Superior temporal gyrus (tissue), 1 donor: ENCODE measurements around the gene TSEN54.
"Not testable (repeated sequence)": the region's sequence is repeated elsewhere in the genome, so short reads cannot be mapped to it uniquely, and the experiment has no call there.

Source experiments
- DNase-seq: peaks from one replicate; pipeline ENCODE4 v3.0.0-alpha.2; 2016; ENCODE audit errors: extremely low spot score

TSEN54 gene

DNA sequence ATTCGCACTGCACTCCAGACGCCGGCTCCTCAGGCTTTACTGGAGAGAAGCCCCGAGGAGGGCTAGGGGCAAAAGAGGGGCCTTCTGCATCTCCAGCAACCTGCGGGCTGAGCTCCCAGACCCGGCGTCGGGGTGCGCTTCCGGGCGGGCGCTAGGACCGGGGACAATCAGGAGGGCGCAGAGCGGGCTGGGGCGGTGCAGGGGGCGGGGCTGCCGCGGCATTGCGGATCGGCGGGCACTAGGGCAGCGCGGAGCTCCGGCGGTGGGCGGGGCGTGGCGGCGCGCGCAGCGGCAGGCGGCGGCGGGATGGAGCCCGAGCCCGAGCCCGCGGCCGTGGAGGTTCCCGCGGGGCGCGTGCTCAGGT is at the start of gene TSEN54:
Gene TSEN54 (plus strand): TSS at position 274 of the 364 bp plus-strand sequence. CDS start 33 bp downstream, at position 307.
- DNase-seq = peak; percentile 86

- peak; percentile 56 for DNase-seq
Measured at GRCh38 chr17:75468291-75468754, 48.0 kb upstream of the TSEN54 start.

DNA sequence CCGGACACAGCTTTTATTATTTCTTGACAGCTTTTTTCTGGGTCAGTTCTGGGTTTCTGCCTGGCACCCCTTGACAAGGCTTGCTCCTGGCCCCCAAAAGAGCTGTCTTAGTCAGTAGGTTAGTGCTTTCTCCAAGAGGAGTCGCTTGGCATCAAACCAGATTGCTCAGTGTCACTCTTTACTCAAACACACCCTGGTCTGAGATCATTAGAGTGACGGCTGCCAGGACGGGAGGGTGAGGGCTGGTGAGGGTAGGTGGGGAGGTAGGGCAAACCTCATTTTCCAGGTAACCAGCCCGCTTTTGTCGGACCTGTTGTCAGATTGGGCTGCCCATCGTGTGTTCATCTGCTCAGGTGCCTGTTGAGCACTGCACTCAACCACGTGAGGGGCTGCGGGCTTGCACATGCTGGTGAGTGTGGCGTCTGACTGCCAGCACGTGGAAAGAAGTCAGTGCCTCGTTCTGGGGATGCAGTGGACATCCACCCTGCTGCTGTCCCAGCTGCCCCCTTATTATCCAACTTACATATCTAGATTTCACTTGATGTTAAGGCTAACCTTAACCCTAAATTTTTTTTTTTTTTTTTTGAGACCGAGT is 47.5 kb upstream of the TSEN54 start:
- DNase-seq = no peak

- no peak for DNase-seq
Measured at GRCh38 chr17:75471207-75471606, 45.1 kb upstream of the TSEN54 start.

GRCh38 chr17:75472119-75472518 is 44.2 kb upstream of the TSEN54 start:
- no peak for DNase-seq

DNA sequence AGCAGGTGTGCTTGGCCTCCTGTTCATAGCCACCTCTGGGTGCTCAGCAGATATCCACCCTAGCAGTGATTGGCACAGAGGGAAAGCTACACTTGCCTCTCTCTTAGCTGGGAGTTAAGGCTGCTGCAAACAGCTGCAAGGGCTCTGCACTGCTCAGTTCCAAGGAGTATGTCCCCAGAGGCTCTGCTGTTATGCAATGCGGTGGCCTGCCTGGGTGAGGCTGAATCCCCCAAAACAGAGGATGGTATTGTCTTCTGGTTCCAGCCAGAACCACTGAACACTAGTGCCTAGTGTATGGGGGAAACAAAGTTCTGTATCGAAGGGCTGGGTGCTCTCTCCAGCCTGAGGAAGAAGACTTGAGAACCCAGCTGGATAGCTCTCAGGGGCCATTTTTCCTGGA is 43.1 kb upstream of the TSEN54 start:
- DNase-seq = peak; percentile 70

DNA sequence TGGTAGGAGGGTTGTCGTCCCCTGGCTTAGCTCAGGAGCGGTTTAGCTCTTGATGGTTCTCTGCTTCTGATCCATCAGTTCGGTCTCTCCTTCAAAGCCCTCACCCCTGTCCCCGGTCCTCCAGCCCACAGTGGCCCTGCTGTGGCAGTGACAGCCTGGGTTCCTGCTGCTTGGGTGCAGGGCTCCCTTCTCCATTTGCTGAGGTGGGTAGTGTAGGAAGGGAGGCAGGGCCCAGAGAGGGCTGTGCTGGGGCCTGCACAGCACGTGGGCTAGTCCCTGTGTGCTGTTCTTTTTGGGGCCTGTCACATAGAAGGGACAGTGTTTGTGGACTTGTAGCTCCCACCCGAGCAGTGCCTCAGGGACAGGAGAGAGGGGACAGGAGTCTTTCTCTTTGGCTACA is 41.6 kb upstream of the TSEN54 start:
- DNase-seq = no peak

- peak; percentile 21 for DNase-seq
Measured at GRCh38 chr17:75475144-75475835, 41.0 kb upstream of the TSEN54 start.

GRCh38 chr17:75475851-75476250 is 40.5 kb upstream of the TSEN54 start:
- peak; percentile 16 for DNase-seq

- DNase-seq = peak; percentile 86
Measured at GRCh38 chr17:75476271-75476671, 40.1 kb upstream of the TSEN54 start.

- DNase-seq = peak; percentile 24
Measured at GRCh38 chr17:75476752-75477489, 39.4 kb upstream of the TSEN54 start.

GRCh38 chr17:75477490-75477862 is 38.9 kb upstream of the TSEN54 start:
- DNase-seq = not testable (repeated sequence)

- DNase-seq = no peak
Measured at GRCh38 chr17:75478508-75478907, 37.8 kb upstream of the TSEN54 start.

DNA sequence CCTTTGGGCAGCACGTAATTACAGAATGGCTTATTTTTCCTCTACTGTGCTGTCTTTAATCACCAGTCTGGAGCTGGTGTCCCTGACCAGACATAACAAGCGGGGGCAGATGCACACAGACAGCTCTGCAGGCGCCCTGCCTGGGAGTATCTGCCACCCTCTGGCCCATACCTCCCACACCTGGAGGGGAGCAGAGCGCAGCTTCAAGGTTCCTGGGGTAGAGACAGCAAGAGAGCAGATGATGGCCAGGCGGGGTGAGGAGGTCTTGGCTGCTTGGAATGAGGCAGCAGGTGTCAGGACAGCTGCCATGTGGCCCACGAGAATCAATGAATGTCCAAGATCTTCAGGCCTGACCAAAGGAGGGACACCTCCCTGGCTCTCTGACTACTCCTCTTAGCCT is 36.0 kb upstream of the TSEN54 start:
- no peak for DNase-seq

DNA sequence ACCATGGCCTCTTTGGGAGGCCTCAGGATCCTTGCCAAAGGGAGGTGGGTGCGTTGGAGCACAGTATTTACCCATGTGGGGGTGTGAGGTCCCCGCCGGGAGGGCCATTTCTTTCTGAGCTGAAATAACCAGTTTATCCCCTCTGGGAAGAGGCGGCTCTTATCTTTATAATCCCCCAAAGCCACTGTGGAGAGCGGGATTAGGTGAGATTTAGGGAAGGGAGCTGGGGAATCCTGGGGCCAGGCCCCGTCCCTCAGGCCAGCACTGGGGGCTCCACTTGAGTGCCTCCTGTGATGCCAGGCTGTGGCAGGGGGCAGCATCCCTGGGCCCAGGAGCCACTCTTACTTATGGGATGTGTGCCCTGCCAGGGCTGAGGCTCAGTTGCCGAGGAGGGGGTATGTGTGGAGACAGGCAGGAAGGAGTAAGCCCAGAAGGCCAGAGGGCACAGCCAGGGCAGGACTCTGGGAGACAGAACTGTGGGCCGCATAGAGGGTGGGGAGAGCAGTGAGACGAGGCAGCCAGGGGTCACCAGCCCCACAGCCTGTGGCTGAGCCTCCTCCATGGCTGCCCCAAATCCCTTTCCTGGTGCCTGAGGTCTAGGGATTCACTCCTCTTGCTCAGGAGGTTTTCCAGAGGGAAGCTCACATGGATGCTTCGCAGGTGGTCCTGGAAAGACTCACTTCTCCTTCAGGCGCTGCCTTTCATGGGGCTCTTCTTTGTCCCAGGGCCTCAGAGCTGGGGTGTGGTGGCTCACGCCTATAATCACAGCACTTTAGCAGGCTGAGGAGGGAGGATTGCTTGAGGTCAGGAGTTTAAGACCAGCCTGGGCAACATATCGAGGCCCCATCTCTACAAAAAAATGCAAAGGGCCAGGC is 34.9 kb upstream of the TSEN54 start:
- DNase-seq = no peak

GRCh38 chr17:75482098-75482942 is 34.0 kb upstream of the TSEN54 start:
- no peak for DNase-seq

DNA sequence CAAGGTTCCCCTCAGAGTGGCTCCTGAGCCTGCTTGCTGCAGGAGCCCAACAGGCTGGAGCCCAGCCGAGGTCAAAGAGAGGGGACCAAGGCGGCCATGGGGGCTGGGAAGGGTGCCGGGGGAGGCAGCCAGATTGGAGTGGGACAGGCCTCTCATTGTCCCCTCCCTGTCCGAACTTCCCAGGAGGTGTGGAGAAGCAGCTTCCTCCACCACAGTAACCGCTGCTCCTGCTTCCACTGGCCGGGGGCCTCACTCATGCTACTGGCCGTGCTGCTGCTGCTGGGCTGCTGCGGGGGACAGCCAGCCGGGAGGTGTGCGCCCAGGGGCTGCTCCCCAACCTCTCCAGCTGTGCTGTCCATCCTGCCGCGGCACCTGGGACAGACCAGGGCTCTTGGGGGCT is 30.6 kb upstream of the TSEN54 start:
- no peak for DNase-seq

GRCh38 chr17:75486151-75486550 is 30.2 kb upstream of the TSEN54 start:
- DNase-seq = no peak

DNA sequence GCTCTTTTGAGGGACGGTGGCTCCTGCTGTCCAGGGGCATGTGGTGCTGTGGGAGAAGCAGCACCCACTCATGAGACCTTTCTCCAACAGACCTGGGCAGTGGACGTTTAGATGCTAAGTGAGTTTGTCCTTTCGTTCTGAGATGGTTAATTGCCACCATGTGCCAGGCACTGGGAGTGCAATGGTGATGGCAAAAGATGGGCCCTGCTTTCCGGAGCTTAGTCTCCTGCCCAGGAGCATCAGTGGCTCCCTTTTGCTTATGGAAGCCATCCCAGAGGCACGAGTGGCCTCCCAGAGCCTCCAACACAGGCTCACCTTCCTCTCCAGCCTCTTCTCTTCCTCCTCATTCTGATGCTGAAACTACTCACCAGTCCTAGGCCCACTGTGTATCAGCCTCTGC is 29.4 kb upstream of the TSEN54 start:
- no peak for DNase-seq

- no peak for DNase-seq
Measured at GRCh38 chr17:75487351-75488070, 28.8 kb upstream of the TSEN54 start.
